ENCODE results near the gene CCDC12.

The CCDC12 gene

GRCh38 chr3:46974421-46975171, 1.9 kb downstream of the CCDC12 start:
- no peak for TF ChIP-seq ZFX (IDR thresholded peaks at IDR 0.05)
- TF ChIP-seq, protein P1, sequence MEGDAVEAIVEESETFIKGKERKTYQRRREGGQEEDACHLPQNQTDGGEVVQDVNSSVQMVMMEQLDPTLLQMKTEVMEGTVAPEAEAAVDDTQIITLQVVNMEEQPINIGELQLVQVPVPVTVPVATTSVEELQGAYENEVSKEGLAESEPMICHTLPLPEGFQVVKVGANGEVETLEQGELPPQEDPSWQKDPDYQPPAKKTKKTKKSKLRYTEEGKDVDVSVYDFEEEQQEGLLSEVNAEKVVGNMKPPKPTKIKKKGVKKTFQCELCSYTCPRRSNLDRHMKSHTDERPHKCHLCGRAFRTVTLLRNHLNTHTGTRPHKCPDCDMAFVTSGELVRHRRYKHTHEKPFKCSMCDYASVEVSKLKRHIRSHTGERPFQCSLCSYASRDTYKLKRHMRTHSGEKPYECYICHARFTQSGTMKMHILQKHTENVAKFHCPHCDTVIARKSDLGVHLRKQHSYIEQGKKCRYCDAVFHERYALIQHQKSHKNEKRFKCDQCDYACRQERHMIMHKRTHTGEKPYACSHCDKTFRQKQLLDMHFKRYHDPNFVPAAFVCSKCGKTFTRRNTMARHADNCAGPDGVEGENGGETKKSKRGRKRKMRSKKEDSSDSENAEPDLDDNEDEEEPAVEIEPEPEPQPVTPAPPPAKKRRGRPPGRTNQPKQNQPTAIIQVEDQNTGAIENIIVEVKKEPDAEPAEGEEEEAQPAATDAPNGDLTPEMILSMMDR (conservative IDR thresholded peaks at IDR 0.05) = no peak

GRCh38 chr3:46972396-46972795, 4.1 kb downstream of the CCDC12 start:
- TF ChIP-seq ZFX (IDR thresholded peaks at IDR 0.05) = no peak
- TF ChIP-seq, protein P1 (conservative IDR thresholded peaks at IDR 0.05) = no peak
- no peak overlapping the region for H3K27ac ChIP-seq

More at GRCh38 chr3:46974421-46975171, 1.9 kb downstream of the CCDC12 start:
- H3K27ac ChIP-seq = no peak overlapping the region

GRCh38 chr3:46971742-46972141, 4.8 kb downstream of the CCDC12 start:
- H3K27ac ChIP-seq = no peak overlapping the region
- no peak for TF ChIP-seq ZFX (IDR thresholded peaks at IDR 0.05)

DNA sequence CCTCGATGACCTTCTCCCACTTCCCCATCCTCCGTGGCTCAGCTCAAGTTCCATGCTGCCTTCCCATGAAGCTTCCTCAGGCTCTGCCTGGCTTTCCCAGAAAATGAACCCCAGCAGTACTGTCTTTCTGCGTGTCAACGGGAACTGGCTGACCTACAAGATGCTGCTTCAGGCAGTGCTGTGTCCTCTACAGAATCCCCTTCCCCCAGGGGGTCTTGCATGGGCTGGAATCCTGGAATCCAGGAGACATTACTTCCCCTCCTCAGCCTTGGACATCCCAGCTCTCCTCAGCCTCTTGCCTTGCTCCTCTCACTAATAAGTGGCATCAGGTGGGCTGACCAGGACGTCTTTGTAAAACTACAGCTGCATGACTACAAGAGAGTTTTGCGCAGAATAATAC, 5.4 kb downstream of the CCDC12 start:
- TF ChIP-seq, protein P1 (conservative IDR thresholded peaks at IDR 0.05) = no peak
- TF ChIP-seq ZFX (IDR thresholded peaks at IDR 0.05) = no peak
- H3K27ac ChIP-seq = 0 out of 2 replicates have a peak overlapping the region, but pooled peaks have one; percentile 4

DNA sequence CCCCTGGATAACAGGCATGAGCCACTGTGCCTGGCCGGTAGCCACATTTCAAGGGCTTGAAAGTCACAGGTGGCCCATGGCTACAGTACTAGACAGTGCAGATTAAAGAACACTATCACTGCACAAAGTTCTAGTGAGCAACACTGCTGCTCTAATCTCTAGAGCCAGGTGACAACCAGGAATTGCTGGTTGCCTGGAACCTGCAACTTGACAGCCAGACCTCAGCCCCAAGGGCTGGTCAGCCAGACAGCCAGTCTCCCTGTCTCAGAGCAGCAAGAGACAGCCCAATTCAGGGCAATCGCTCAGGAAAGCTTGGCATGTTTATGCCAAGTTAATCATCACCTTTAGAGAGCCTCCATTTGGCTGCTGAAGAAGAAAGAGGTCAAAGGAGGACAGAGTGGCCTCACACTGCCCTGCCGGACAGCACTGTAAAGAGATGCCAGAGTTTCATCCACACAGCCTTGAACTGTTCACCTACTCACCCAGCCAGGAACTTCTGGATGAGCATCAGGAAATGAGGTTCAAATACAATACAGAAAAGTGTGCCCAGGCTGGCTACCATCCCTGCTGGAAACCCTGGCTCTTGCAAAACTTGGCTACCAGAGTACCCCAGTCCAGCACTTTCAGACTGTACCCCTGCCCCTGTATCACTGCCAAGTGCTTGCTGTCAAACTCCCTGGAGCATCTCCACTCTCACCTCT, 6.0 kb downstream of the CCDC12 start:
- no peak for TF ChIP-seq ZFX (IDR thresholded peaks at IDR 0.05)
- TF ChIP-seq, protein P1 (conservative IDR thresholded peaks at IDR 0.05) = no peak
- no peak overlapping the region for H3K27ac ChIP-seq

DNA sequence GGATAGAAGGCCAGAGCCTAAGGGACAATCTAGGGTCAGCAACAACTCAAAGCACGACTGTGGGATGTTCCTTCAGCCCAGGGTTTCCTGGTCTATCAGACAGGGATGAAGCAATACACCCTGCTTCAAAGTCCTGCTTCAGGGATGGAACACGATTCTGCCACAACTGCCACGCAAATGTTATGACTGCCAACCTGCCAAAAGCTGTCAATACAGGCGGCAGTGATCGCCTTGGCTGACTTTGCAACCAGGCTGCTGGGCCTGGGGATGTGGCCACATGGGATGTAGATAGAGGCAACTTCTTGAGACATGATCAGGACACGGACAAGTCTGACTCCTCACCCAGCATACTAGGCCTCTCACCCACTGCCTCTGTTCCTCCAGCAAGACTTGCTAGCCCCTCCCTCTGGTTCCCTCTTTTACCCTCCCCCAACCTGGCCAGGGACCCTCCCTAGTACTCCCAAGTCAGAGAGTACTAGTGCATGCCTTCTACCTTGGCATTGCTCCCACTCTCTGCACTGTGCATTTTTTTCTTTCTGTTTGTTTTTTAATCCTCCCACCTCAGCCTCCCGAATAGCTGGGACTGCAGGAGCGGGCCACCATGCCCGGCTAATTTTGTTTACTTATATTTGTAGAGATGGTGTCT, 7.6 kb downstream of the CCDC12 start:
- H3K27ac ChIP-seq = no peak overlapping the region
- no peak for TF ChIP-seq ZFX (IDR thresholded peaks at IDR 0.05)
- TF ChIP-seq, protein P1 (conservative IDR thresholded peaks at IDR 0.05) = no peak

- no peak for TF ChIP-seq ZFX (IDR thresholded peaks at IDR 0.05)
- TF ChIP-seq, protein P1 (conservative IDR thresholded peaks at IDR 0.05) = no peak
- no peak overlapping the region for H3K27ac ChIP-seq
Measured at GRCh38 chr3:46966811-46967210, 9.7 kb downstream of the CCDC12 start.
